ENCODE results near the gene BCR. TPM values are rescaled to one million over a fixed set of nuclear protein-coding genes. Genes with fewer than 3 reads are reported as not detected.

BCR gene
- total and polyA plus RNA-seq, 9 donors = 7.1 to 44.6 (median 35.6) TPM

DNA sequence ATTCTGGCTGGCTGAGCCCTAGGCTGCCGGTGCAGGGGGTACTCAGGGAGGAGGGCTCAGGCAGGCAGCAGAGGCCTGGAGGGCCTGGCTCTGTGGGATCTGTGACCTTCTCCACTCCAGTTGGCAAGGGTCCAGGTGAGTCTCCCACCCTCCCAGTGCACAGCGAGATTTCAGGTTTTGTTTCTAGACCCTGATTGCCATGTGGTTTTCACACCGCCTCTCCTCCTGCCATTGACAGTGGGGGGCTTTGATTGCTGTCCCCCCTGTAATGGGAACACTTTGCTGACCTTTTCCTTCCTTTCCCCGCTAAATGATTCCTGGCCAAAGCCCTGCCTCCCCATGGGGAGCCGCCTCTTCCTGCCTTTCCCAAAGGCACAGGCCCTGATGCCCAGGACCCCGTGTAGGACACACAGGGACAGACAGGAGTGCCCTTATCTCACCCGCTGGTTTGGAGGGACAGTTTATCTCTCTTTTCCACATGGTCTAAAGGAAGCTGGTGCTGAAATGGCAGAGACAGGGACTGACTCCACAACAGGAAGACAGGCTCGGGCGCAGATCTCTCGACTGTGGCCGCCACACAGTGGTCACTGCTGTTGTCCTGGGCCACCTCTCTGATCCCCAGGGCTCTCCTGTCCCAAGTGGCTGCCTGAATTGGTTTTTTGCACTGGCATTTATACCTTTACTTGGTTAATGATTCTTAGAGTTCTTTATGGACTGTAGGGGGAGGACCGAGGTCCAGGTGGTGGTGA, 43.4 kb downstream of the BCR start:
- H3K27ac ChIP-seq = no peak overlapping the region
- intact Hi-C loops (cut with DNase I) = no loop called here
- H3K9me3 ChIP-seq = no peaks in the 10 kb centered on the region
- H3K36me3 ChIP-seq = no peaks in the 10 kb centered on the region
- no peak overlapping the region for H3K4me3 ChIP-seq
- TF ChIP-seq EP300 (IDR thresholded peaks at IDR 0.05) = no peak
- TF ChIP-seq POLR2A (IDR thresholded peaks at IDR 0.05) = no peak
- TF ChIP-seq, protein P1, sequence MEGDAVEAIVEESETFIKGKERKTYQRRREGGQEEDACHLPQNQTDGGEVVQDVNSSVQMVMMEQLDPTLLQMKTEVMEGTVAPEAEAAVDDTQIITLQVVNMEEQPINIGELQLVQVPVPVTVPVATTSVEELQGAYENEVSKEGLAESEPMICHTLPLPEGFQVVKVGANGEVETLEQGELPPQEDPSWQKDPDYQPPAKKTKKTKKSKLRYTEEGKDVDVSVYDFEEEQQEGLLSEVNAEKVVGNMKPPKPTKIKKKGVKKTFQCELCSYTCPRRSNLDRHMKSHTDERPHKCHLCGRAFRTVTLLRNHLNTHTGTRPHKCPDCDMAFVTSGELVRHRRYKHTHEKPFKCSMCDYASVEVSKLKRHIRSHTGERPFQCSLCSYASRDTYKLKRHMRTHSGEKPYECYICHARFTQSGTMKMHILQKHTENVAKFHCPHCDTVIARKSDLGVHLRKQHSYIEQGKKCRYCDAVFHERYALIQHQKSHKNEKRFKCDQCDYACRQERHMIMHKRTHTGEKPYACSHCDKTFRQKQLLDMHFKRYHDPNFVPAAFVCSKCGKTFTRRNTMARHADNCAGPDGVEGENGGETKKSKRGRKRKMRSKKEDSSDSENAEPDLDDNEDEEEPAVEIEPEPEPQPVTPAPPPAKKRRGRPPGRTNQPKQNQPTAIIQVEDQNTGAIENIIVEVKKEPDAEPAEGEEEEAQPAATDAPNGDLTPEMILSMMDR (IDR thresholded peaks at IDR 0.05) = no peak
- 80 to 87% (median 80%) methylated on average over 12 of the region's 12 CpGs for WGBS, 3 donors
- peaks cover 9% of the 10 kb centered on the region for H3K4me1 ChIP-seq (ENCODE audit: insufficient read depth)
- no peaks in the 10 kb centered on the region for H3K27me3 ChIP-seq
- DNase-seq = no peak

DNA sequence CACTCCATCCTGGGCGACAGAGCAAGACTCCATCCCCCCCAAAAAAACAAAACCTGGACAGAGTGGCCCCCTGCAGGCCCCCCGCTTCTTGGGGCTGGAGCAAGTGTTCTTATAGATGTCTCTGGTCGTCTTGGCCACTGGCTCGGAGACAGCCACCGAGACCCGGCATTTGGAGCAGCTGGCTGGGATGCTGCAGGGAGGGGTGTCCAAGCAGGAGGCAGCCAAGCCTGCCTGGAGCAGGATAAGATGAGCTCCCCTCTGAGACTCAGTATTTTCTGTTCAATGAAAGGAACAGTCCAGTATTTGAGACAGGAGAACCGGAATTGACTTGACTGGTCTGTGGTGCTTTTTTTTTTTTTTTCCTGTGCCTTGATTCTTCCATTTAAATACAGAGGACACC, 44.5 kb downstream of the BCR start:
- no peaks in the 10 kb centered on the region for H3K4me1 ChIP-seq (ENCODE audit: insufficient read depth)
- TF ChIP-seq, protein P1 (IDR thresholded peaks at IDR 0.05) = no peak
- TF ChIP-seq POLR2A (IDR thresholded peaks at IDR 0.05) (no peak), EP300 (IDR thresholded peaks at IDR 0.05) (no peak)
- H3K27ac ChIP-seq = no peak overlapping the region
- no peaks in the 10 kb centered on the region for H3K27me3 ChIP-seq
- no peaks in the 10 kb centered on the region for H3K9me3 ChIP-seq
- no peaks in the 10 kb centered on the region for H3K36me3 ChIP-seq
- WGBS, 3 donors = 83 to 98% (median 95%) methylated on average over 7 of the region's 7 CpGs
- intact Hi-C loops (cut with DNase I) = no loop called here
- no peak for DNase-seq
- no peak overlapping the region for H3K4me3 ChIP-seq

DNA sequence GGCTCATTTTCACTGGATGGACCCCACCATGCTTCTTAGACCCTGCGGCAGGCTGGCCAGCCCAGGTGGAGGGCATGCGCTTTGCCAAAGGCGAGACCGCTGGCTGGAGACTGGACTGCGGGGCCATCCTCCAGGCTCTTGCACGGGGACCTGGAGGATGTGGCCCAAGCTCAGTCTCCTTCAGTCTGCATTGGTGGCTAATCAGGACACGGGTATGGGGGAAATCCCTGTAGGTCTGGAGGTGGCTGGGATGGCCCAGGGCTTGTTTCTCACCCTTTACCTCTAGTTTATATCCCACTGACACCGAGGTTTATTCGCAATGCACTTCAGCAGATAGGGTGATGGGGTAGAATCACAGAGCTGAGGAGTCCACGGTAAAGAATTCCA, 45.0 kb downstream of the BCR start:
- 80 to 88% (median 87%) methylated on average over 10 of the region's 10 CpGs for WGBS, 3 donors
- TF ChIP-seq POLR2A (IDR thresholded peaks at IDR 0.05) (no peak), EP300 (IDR thresholded peaks at IDR 0.05) (no peak)
- TF ChIP-seq, protein P1 (IDR thresholded peaks at IDR 0.05) = no peak
- Histone ChIP-seq H3K36me3 (no peaks in the 10 kb centered on the region), H3K27ac (no peak overlapping the region), H3K4me3 (no peak overlapping the region), H3K27me3 (no peaks in the 10 kb centered on the region), H3K9me3 (no peaks in the 10 kb centered on the region), H3K4me1 (ENCODE audit: insufficient read depth) (no peaks in the 10 kb centered on the region)
- intact Hi-C loops (cut with DNase I) = no loop called here
- DNase-seq = no peak

DNA sequence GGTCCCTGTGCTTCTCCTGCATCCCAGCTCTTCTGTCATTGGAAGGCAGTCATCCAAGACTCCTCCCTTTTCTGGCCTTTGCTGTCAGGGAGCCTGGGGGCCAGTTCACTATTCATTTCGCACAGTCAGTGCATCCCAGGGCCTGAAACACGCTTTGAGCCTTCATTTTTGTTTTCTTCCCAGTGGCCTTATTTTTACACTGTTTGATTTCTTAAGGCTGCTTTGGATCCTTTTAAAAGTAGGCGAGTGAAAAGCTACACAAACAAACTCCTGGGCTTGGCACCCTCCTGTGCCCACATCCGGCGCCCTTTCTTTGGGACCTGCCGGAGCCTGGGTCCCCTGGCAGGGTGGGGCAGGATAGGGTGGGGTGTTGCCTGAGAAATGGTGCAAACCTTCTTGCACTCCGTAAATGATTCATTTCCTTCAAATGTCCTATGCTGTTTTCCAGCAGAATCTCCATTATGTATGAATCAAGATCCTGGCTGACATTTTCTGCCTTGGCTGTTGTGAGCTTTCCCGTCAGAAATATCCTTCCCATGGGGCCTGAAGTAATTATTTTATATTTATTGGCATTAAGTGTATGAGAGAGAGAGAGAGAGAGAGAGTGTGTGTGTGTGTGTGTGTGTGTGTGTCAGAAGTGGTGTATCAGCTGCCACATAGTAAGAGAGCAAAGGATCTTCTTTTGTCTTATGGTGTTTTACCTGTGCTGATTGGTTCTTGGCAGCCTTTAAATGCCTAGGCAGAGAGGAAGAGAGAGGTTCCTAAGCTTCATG, 45.6 kb downstream of the BCR start:
- intact Hi-C loops (cut with DNase I) = no loop called here

More for the DNA sequence above, 45.6 kb downstream of the BCR start:
- H3K4me1 ChIP-seq (ENCODE audit: insufficient read depth) = no peaks in the 10 kb centered on the region
- no peak for DNase-seq
- no peak overlapping the region for H3K27ac ChIP-seq
- no peak overlapping the region for H3K4me3 ChIP-seq
- no peaks in the 10 kb centered on the region for H3K36me3 ChIP-seq
- no peaks in the 10 kb centered on the region for H3K9me3 ChIP-seq
- WGBS, 3 donors = 46 to 82% (median 70%) methylated on average over 8 of the region's 8 CpGs
- TF ChIP-seq EP300 (IDR thresholded peaks at IDR 0.05) (no peak), POLR2A (IDR thresholded peaks at IDR 0.05) (no peak)
- TF ChIP-seq, protein P1 (IDR thresholded peaks at IDR 0.05) = no peak
- no peaks in the 10 kb centered on the region for H3K27me3 ChIP-seq
